ENCODE data around the gene FBXL7.

DNA sequence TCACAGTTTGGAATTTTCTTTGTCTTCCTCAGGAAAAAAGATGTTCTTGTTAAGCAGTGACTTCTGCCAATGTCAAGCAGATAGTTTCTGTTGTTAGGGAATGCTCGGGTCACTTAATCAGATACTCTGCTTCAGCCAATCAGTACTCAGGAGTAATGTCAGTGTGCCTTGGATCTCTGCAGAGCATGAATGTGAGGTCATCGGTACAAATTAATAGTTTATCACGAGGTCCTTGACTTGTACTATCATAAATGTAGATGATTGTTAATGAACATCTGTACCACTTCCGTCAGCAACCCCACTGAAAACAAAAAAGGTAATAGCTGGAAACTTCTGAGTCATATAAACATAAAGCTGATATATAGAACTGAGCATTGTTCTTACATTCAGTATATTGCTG, 73.6 kb downstream of the FBXL7 start:
- TF ChIP-seq, protein P1, sequence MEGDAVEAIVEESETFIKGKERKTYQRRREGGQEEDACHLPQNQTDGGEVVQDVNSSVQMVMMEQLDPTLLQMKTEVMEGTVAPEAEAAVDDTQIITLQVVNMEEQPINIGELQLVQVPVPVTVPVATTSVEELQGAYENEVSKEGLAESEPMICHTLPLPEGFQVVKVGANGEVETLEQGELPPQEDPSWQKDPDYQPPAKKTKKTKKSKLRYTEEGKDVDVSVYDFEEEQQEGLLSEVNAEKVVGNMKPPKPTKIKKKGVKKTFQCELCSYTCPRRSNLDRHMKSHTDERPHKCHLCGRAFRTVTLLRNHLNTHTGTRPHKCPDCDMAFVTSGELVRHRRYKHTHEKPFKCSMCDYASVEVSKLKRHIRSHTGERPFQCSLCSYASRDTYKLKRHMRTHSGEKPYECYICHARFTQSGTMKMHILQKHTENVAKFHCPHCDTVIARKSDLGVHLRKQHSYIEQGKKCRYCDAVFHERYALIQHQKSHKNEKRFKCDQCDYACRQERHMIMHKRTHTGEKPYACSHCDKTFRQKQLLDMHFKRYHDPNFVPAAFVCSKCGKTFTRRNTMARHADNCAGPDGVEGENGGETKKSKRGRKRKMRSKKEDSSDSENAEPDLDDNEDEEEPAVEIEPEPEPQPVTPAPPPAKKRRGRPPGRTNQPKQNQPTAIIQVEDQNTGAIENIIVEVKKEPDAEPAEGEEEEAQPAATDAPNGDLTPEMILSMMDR (optimal IDR thresholded peaks at IDR 0.05 in 1 of 3, IDR thresholded peaks at IDR 0.05 in 1 of 3, conservative IDR thresholded peaks at IDR 0.05 in 1 of 3; ENCODE audit: extremely low read depth in 1 of 3, insufficient read depth in 2 of 3, low read length in 3 of 3) = no peak
- no peak for TF ChIP-seq EZH2 (IDR thresholded peaks at IDR 0.05; ENCODE audit: low read length)
